ENCODE data around the gene STK32B. TPM values are rescaled to one million over a fixed set of nuclear protein-coding genes. Genes with fewer than 3 reads are reported as not detected.

Gene STK32B
- total RNA-seq, 4 donors from 2014 or later, result 0.39 to 2.7 (median 2.4) TPM

DNA sequence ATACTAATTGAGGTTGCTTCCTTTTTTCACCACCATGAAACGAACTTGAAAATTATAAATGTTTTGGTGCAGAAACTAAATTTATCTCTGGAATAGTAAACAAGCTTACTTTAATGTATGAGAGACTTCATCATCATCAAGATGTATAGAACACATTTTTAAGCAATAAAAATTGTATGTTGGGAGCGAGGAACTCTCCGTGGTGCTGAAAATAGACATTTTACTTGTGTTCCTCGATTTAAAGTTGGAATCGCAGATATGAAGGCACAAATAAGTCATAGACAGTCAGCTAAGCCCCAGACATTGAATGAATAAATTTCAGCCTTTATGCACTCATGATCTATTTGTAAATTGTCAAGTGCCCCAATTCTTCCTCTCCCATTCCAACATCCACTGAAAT lies 310.7 kb downstream of the STK32B start:
- 63 to 69% methylated on average over 5 of the region's 5 CpGs for WGBS, 2 donors
- no peaks in the 10 kb centered on the region for H3K9me3 ChIP-seq
- no peak for TF ChIP-seq POLR2A (IDR thresholded peaks at IDR 0.05)
- TF ChIP-seq, protein P1, sequence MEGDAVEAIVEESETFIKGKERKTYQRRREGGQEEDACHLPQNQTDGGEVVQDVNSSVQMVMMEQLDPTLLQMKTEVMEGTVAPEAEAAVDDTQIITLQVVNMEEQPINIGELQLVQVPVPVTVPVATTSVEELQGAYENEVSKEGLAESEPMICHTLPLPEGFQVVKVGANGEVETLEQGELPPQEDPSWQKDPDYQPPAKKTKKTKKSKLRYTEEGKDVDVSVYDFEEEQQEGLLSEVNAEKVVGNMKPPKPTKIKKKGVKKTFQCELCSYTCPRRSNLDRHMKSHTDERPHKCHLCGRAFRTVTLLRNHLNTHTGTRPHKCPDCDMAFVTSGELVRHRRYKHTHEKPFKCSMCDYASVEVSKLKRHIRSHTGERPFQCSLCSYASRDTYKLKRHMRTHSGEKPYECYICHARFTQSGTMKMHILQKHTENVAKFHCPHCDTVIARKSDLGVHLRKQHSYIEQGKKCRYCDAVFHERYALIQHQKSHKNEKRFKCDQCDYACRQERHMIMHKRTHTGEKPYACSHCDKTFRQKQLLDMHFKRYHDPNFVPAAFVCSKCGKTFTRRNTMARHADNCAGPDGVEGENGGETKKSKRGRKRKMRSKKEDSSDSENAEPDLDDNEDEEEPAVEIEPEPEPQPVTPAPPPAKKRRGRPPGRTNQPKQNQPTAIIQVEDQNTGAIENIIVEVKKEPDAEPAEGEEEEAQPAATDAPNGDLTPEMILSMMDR (IDR thresholded peaks at IDR 0.05), result no peak
- no peak for TF ChIP-seq EP300 (IDR thresholded peaks at IDR 0.05)

DNA sequence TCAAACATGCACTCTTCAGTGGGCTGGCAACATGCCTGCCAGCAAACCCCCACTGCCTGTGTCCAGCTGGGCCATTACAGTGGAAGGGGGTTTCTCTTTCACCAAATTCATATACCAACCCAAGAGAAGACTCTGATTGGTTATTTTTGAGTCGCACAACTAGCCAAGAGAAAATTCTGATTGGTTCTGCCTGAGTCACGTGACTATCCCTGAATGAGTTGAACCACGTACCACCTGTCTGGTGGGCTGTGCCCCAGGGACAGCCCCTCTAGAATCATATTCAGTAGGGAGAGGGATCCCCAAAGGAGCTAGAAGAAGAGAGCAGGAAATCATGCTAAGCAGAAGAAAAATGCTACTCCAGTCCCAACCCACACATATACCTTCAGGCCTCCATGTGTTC lies 313.1 kb downstream of the STK32B start:
- Histone ChIP-seq H3K27ac (no peak overlapping the region), H3K4me3 (no peak overlapping the region), H3K4me1 (no peaks in the 10 kb centered on the region), H3K9me3 (no peaks in the 10 kb centered on the region), H3K27me3 (no peaks in the 10 kb centered on the region), H3K36me3 (no peaks in the 10 kb centered on the region)
- no peak for DNase-seq (ENCODE audit: low spot score in 2 of 2)
- 82 to 84% methylated on average over 3 of the region's 3 CpGs for WGBS, 2 donors
- TF ChIP-seq, protein P1 (IDR thresholded peaks at IDR 0.05), result no peak
- no peak for TF ChIP-seq EP300 (IDR thresholded peaks at IDR 0.05)

More for the DNA sequence above, 310.7 kb downstream of the STK32B start:
- H3K27me3 ChIP-seq, result no peaks in the 10 kb centered on the region
- H3K4me3 ChIP-seq, result no peak overlapping the region
- no peaks in the 10 kb centered on the region for H3K4me1 ChIP-seq
- H3K27ac ChIP-seq, result no peak overlapping the region
- no peak for DNase-seq (ENCODE audit: low spot score in 2 of 2)
- no peaks in the 10 kb centered on the region for H3K36me3 ChIP-seq

DNA sequence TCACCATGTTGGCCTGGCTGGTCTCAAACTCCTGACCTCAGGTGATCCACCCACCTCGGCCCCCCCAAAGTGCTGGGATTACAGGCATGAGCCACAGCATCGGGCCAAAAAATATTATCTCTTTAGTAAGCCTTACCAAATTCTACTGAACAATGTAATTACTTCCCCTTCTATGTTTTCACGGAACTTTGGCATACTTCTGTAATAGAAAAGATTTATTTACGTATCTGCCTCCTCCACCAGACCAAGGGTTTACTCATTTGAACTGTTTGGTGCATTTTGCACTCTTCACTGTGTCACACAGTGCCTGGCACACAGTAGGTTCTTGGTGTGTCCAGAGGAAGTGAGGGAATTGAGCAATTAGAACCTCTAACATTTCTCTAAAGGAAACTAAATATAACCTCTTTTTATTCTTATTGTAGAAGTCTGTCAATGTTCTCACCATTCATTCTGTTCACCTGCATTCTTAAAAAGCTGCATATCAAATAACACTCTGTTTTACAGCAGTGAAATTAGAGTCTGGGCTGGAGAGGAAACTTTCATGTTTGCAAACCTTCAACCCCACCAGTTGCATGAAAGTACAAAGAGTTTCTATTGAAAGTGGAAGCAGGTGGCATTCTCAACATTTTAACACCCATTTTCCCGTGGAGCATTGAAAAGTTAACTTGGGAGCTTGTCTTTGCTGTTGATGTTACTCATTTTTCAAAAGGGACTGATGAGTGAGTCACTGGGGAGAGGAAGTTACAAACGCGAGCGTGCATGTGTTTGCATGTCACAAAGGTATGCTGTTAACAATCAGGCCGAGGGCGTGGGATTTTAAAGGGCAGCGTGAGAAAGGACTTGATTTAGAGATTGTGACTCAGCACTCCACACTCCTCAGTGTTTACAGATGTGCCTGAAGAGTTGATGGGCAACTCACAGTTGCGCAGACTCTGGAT lies 314.1 kb downstream of the STK32B start:
- TF ChIP-seq POLR2A (IDR thresholded peaks at IDR 0.05) (no peak), EP300 (IDR thresholded peaks at IDR 0.05) (no peak)
- TF ChIP-seq, protein P1 (IDR thresholded peaks at IDR 0.05), result no peak
- H3K36me3 ChIP-seq, result no peaks in the 10 kb centered on the region
- no peaks in the 10 kb centered on the region for H3K27me3 ChIP-seq
- no peak overlapping the region for H3K27ac ChIP-seq
- H3K4me1 ChIP-seq, result no peaks in the 10 kb centered on the region
- no peak overlapping the region for H3K4me3 ChIP-seq
- no peak for DNase-seq (ENCODE audit: low spot score in 2 of 2)
- WGBS, 2 donors, result 59 to 65% methylated on average over 12 of the region's 12 CpGs
- no peaks in the 10 kb centered on the region for H3K9me3 ChIP-seq

DNA sequence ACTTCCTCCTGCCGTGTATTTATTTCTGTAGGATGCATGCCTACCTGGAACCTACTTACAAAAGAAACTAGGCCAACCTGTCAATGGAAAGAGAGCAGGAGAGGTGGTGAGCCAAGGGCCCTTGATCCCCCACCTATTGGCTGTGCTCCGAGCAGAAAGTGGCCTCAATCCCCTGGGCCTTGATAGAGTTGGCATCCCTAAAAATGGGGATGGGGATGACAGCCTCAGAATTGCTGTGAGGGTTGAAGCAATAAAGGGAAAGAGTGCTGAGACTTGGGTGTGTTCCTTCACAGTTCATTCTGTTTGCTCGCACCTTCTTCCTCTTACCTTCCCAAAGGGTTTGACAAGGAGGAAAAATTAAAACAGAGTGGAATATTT lies 314.7 kb downstream of the STK32B start:
- TF ChIP-seq POLR2A (IDR thresholded peaks at IDR 0.05), result no peak
- TF ChIP-seq, protein P1 (IDR thresholded peaks at IDR 0.05), result no peak
- TF ChIP-seq EP300 (IDR thresholded peaks at IDR 0.05), result no peak
- no peaks in the 10 kb centered on the region for H3K36me3 ChIP-seq
- H3K9me3 ChIP-seq, result no peaks in the 10 kb centered on the region
- no peak overlapping the region for H3K27ac ChIP-seq
- WGBS, 2 donors, result 74 to 85% methylated on average over 3 of the region's 3 CpGs
- H3K27me3 ChIP-seq, result no peaks in the 10 kb centered on the region
- no peak for DNase-seq (ENCODE audit: low spot score in 2 of 2)
- H3K4me1 ChIP-seq, result no peaks in the 10 kb centered on the region
- no peak overlapping the region for H3K4me3 ChIP-seq

DNA sequence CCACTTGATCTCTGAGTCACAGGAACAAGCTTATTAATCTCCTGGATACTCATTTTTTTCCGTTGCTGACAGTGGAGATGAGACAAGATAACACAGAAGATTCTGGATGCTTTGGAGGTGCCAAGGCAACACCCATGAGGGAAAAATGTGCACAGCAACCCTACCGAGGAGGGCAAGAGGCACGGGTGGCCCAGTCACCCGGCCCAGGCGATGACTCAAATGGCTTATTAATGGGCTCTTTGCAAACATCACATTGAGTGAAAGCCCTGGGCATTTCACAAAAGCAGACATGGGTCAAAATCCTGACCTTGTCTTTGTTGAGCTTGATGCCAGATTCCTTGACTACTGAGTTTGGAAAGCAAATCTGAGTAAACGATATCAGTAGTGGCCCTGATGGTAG lies 315.1 kb downstream of the STK32B start:
- H3K4me1 ChIP-seq, result no peaks in the 10 kb centered on the region
- no peak overlapping the region for H3K4me3 ChIP-seq
- H3K27me3 ChIP-seq, result no peaks in the 10 kb centered on the region
- H3K36me3 ChIP-seq, result no peaks in the 10 kb centered on the region
- WGBS, 2 donors, result 53 to 56% methylated on average over 6 of the region's 6 CpGs
- DNase-seq (ENCODE audit: low spot score in 2 of 2), result no peak
- TF ChIP-seq, protein P1 (IDR thresholded peaks at IDR 0.05), result no peak
- no peak for TF ChIP-seq POLR2A (IDR thresholded peaks at IDR 0.05)
- TF ChIP-seq EP300 (IDR thresholded peaks at IDR 0.05), result no peak
- H3K27ac ChIP-seq, result no peak overlapping the region
- H3K9me3 ChIP-seq, result no peaks in the 10 kb centered on the region
